Neural progenitor cell (in vitro differentiated cells): ENCODE results near the gene D2HGDH. TPM values are rescaled to one million over a fixed set of nuclear protein-coding genes. Genes with fewer than 3 reads are reported as not detected.
A peak's percentile ranks its signal among the peaks of the same experiment; 100 is the strongest.
"Not testable (repeated sequence)": the region's sequence is repeated elsewhere in the genome, so short reads cannot be mapped to it uniquely, and the experiment has no call there.

Source experiments
- DNase-seq: peaks from one replicate; pipeline ENCODE4 v3.0.0-alpha.2; 2016; ENCODE audit warnings: low spot score
- H2AFZ ChIP-seq: fragments of 200-600 bp; sonication (generic); replicated peaks from 2 replicates; pipeline ENCODE4 v1.6.1; 2016; ENCODE audit warnings: antibody characterized with exemption
- H3F3A ChIP-seq: fragments of 200-600 bp; sonication (generic); 2 replicates; pipeline ENCODE4 v1.6.1; 2016; ENCODE audit warnings: antibody characterized with exemption, low read depth
- H3K27ac ChIP-seq: fragments of 200-600 bp; sonication (generic); 2 replicates; pipeline ENCODE4 v1.5.1; 2016; ENCODE audit warnings: mild to moderate bottlenecking
- H3K27me3 ChIP-seq: fragments of 200-600 bp; sonication (generic); 2 replicates; pipeline ENCODE4 v1.6.1; 2016; ENCODE audit warnings: mild to moderate bottlenecking, moderate library complexity
- H3K36me3 ChIP-seq: fragments of 200-600 bp; sonication (generic); 2 replicates; pipeline ENCODE4 v1.5.1; 2016
- H3K4me1 ChIP-seq: fragments of 200-600 bp; sonication (generic); 2 replicates; pipeline ENCODE4 v1.6.1; 2016; ENCODE audit warnings: mixed run types
- H3K4me2 ChIP-seq: fragments of 200-600 bp; sonication (generic); 2 replicates; pipeline ENCODE4 v1.6.1; 2016
- H3K4me3 ChIP-seq: fragments of 200-600 bp; sonication (generic); 2 replicates; pipeline ENCODE4 v1.5.1; 2016
- H3K79me2 ChIP-seq: fragments of 200-600 bp; sonication (generic); 2 replicates; pipeline ENCODE4 v1.6.1; 2016; ENCODE audit warnings: low read depth
- H3K9ac ChIP-seq: fragments of 200-600 bp; sonication (generic); 2 replicates; pipeline ENCODE4 v1.6.1; 2016
- H3K9me3 ChIP-seq: fragments of 200-600 bp; sonication (generic); 2 replicates; pipeline ENCODE4 v1.5.1; 2016; ENCODE audit warnings: low read depth
- H4K20me1 ChIP-seq: fragments of 200-600 bp; sonication (generic); 2 replicates; pipeline ENCODE4 v1.6.1; 2016; ENCODE audit warnings: low read depth
- H3K27ac Mint-ChIP-seq: 3 replicates; pipeline ENCODE4 v1.8.0; 2021; ENCODE audit warnings: mixed read lengths
- H3K27me3 Mint-ChIP-seq: 2 replicates; pipeline ENCODE4 v1.8.0; 2022; ENCODE audit warnings: low read depth, mild to moderate bottlenecking, inconsistent platforms, moderate library complexity, mixed read lengths; ENCODE audit not compliant: insufficient read depth
- H3K36me3 Mint-ChIP-seq: 3 replicates; pipeline ENCODE4 v1.8.0; 2021; ENCODE audit warnings: mixed read lengths
- H3K4me1 Mint-ChIP-seq: 3 replicates; pipeline ENCODE4 v1.8.0; 2021; ENCODE audit warnings: mixed read lengths
- H3K4me3 Mint-ChIP-seq: 3 replicates; pipeline ENCODE4 v1.8.0; 2021; ENCODE audit warnings: mild to moderate bottlenecking, moderate library complexity, mixed read lengths
- H3K9me3 Mint-ChIP-seq: 3 replicates; pipeline ENCODE4 v1.8.0; 2020; ENCODE audit warnings: mixed read lengths
- EZH2phosphoT487 ChIP-seq: fragments of 200-600 bp; sonication (generic); IDR thresholded peaks from 2 replicates; pipeline ENCODE4 v1.6.1; 2017; ENCODE audit warnings: antibody characterized with exemption
- total RNA-seq: library from RNA; depleted of rRNA; stranded (reverse); fragments of >200 nt; gene quantifications from 2 replicates; pipeline ENCODE4 v1.2.3, GENCODE V29; 2015; ENCODE audit warnings: low replicate concordance
- TF ChIP-seq, protein P1 (sequence below): fragments of 200-600 bp; sonication (generic); IDR thresholded peaks from 2 replicates; pipeline ENCODE4 v1.5.1; 2017; ENCODE audit warnings: antibody characterized with exemption, mild to moderate bottlenecking

The D2HGDH gene
- total RNA-seq, 1 donor from 2014 or later: 3.5 TPM

- H3K27me3 ChIP-seq, H3K9me3 Mint-ChIP-seq, H3K4me1 ChIP-seq, H3K27me3 Mint-ChIP-seq, H3K79me2 ChIP-seq, H4K20me1 ChIP-seq, H3K36me3 ChIP-seq, H3K4me1 Mint-ChIP-seq, H3F3A ChIP-seq, H3K36me3 Mint-ChIP-seq, H3K27ac ChIP-seq, H3K9me3 ChIP-seq, H3K27ac Mint-ChIP-seq, H3K4me3 ChIP-seq, H3K9ac ChIP-seq, H2AFZ ChIP-seq: not testable (repeated sequence)
- H3K4me3 Mint-ChIP-seq: peak overlapping the region; percentile 78
- H3K4me2 ChIP-seq: peak overlapping the region; percentile 43
- TF ChIP-seq, protein P1, sequence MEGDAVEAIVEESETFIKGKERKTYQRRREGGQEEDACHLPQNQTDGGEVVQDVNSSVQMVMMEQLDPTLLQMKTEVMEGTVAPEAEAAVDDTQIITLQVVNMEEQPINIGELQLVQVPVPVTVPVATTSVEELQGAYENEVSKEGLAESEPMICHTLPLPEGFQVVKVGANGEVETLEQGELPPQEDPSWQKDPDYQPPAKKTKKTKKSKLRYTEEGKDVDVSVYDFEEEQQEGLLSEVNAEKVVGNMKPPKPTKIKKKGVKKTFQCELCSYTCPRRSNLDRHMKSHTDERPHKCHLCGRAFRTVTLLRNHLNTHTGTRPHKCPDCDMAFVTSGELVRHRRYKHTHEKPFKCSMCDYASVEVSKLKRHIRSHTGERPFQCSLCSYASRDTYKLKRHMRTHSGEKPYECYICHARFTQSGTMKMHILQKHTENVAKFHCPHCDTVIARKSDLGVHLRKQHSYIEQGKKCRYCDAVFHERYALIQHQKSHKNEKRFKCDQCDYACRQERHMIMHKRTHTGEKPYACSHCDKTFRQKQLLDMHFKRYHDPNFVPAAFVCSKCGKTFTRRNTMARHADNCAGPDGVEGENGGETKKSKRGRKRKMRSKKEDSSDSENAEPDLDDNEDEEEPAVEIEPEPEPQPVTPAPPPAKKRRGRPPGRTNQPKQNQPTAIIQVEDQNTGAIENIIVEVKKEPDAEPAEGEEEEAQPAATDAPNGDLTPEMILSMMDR: peak; percentile 62
- peak; percentile 61 for DNase-seq
Measured at GRCh38 chr2:241732513-241733186, 1.8 kb upstream of the D2HGDH start.

DNA sequence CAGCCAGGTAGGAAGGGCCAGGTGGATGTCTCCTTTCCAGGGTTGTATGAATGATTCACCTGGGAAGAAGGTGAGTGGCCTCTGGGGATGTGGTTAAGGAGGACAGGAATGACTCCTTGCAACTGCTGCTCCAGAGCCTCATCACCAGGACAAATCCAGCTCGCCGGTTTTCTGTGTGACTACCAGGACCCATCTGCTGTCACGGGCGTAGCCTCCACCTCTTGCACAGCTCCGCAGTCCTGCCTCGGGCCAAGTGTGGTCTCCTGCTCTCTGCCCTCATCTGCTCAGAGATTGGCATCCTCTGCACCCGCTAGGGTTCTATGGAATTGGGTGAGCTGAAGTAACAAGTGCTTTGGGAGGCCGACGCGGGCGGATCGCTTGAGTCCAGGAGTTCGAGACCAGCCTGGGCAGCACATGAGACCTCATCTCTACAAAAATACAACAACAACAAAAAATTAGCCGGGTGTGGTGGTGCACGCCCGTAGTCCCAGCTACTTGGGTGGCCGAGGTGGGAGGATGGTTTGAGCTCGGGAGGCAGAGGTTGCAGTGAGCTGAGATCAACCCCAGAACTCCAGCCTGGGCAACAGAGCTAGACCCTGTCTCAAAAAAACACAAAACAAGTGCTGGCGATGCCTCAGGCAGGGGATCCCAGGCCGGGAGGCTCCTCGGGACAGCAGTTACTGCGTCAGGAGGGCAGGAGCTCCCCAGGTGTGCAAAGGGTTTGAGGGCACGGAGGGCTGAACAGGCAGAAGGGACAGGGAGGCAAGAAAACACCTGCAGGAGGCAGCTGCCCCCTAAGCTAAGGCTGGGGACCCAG, 831 bp upstream of the D2HGDH start:
- Histone ChIP-seq H3F3A (no peaks in the 10 kb centered on the region), H3K9me3 (no peaks in the 10 kb centered on the region), H4K20me1 (peaks cover 7% of the 10 kb centered on the region), H3K27ac (no peak overlapping the region), H3K9ac (no peak overlapping the region), H3K4me1 (no peaks in the 10 kb centered on the region), H3K4me3 (peak overlapping the region; percentile 68), H2AFZ (peak overlapping the region; percentile 93), H3K4me2 (peak overlapping the region; percentile 70), H3K27me3 (no peaks in the 10 kb centered on the region), H3K36me3 (no peaks in the 10 kb centered on the region), H3K79me2 (no peaks in the 10 kb centered on the region)
- Mint-ChIP-seq H3K27me3 (peaks cover 2% of the 10 kb centered on the region), H3K4me3 (peak overlapping the region; percentile 78), H3K36me3 (no peaks in the 10 kb centered on the region), H3K9me3 (peaks cover 3% of the 10 kb centered on the region), H3K27ac (no peak overlapping the region), H3K4me1 (peaks cover 3% of the 10 kb centered on the region)
- DNase-seq: no peak
- TF ChIP-seq, protein P1: no peak
- TF ChIP-seq EZH2phosphoT487: no peak

GRCh38 chr2:241734208-241734466, 293 bp upstream of the D2HGDH start:
- peaks cover 3% of the 10 kb centered on the region for H3K9me3 Mint-ChIP-seq
- TF ChIP-seq, protein P1: peak; percentile 33
- no peak for TF ChIP-seq EZH2phosphoT487
- Histone ChIP-seq H3K9me3 (no peaks in the 10 kb centered on the region), H3K27me3 (no peaks in the 10 kb centered on the region), H2AFZ (peak overlapping the region; percentile 93), H3K27ac (no peak overlapping the region), H4K20me1 (peaks cover 7% of the 10 kb centered on the region), H3K4me2 (peak overlapping the region; percentile 70), H3F3A (no peaks in the 10 kb centered on the region), H3K4me1 (no peaks in the 10 kb centered on the region), H3K36me3 (no peaks in the 10 kb centered on the region), H3K79me2 (no peaks in the 10 kb centered on the region), H3K4me3 (peak overlapping the region; percentile 68), H3K9ac (no peak overlapping the region)
- H3K27ac Mint-ChIP-seq: no peak overlapping the region
- H3K4me3 Mint-ChIP-seq: no peak overlapping the region
- no peaks in the 10 kb centered on the region for H3K36me3 Mint-ChIP-seq
- peaks cover 3% of the 10 kb centered on the region for H3K4me1 Mint-ChIP-seq
- DNase-seq: no peak
- peaks cover 2% of the 10 kb centered on the region for H3K27me3 Mint-ChIP-seq
